Suprapubic skin (tissue), 3 donors: ENCODE data around the gene RASSF4.

Source experiments
- CTCF ChIP-seq, 2 donors: fragments of 200-600 bp in 1 of 2; fragments of 450-650 bp in 1 of 2; sonication (generic) in 1 of 2; IDR thresholded peaks; one replicate each; pipeline ENCODE4 v1.5.1; 2016 to 2019; ENCODE audit warnings: antibody characterized with exemption in 2 of 2, mild to moderate bottlenecking in 1 of 2, moderate library complexity in 1 of 2
- EP300 ChIP-seq: sonication (generic); formaldehyde crosslinking; IDR thresholded peaks from one replicate; pipeline ENCODE4 v1.6.1; 2017; ENCODE audit warnings: antibody characterized with exemption

- TF ChIP-seq CTCF (IDR thresholded peaks at IDR 0.05) = no peak
- no peak for TF ChIP-seq EP300
Measured at GRCh38 chr10:44972874-44973306, 13.3 kb downstream of the RASSF4 start.
